Measurements from ENCODE around the gene CDAN1. TPM values are rescaled to one million over a fixed set of nuclear protein-coding genes. Genes with fewer than 3 reads are reported as not detected.
"Not testable (repeated sequence)": the region's sequence is repeated elsewhere in the genome, so short reads cannot be mapped to it uniquely, and the experiment has no call there.

The CDAN1 gene
- total RNA-seq, 1 experiment from 2014 or later: 9.5 TPM

GRCh38 chr15:42761813-42762212, 24.9 kb upstream of the CDAN1 start:
- peaks cover 14% of the 10 kb centered on the region for H3K36me3 Mint-ChIP-seq (ENCODE audit: insufficient read depth, unreplicated experiment)
- H3K27me3 Mint-ChIP-seq (ENCODE audit: insufficient read depth, unreplicated experiment); H3K4me1 Mint-ChIP-seq (ENCODE audit: insufficient read depth, unreplicated experiment); H3K27ac Mint-ChIP-seq (ENCODE audit: low read depth, unreplicated experiment); BruUV-seq (replicated peaks); intact Hi-C loops (cut with micrococcal nuclease); DNase-seq (ENCODE audit: unreplicated experiment); CTCF ChIA-PET; POLR2A ChIA-PET; H3K4me3 Mint-ChIP-seq (ENCODE audit: unreplicated experiment): not testable (repeated sequence)
- peaks cover 39% of the 10 kb centered on the region for H3K9me3 Mint-ChIP-seq (ENCODE audit: unreplicated experiment)

GRCh38 chr15:42760759-42761158, 23.8 kb upstream of the CDAN1 start:
- TF ChIP-seq CTCF (IDR thresholded peaks at IDR 0.05; ENCODE audit: unreplicated experiment): no peak
- no peaks in the 10 kb centered on the region for H3K27me3 Mint-ChIP-seq (ENCODE audit: insufficient read depth, unreplicated experiment)
- H3K9me3 Mint-ChIP-seq (ENCODE audit: unreplicated experiment): peaks cover 29% of the 10 kb centered on the region
- intact Hi-C loops (cut with micrococcal nuclease): no loop called here
- ChIA-PET POLR2A (no interaction called here), CTCF (interaction anchor here (0.7 kb wide), 1 partner anchor 21 kb away, joined by 3 read pairs; no protein-coding TSS in a partner anchor)
- no peak overlapping the region for H3K27ac Mint-ChIP-seq (ENCODE audit: low read depth, unreplicated experiment)
- DNase-seq (ENCODE audit: unreplicated experiment): no peak
- H3K36me3 Mint-ChIP-seq (ENCODE audit: insufficient read depth, unreplicated experiment): peaks cover 14% of the 10 kb centered on the region
- H3K4me3 Mint-ChIP-seq (ENCODE audit: unreplicated experiment): no peak overlapping the region
- BruUV-seq (replicated peaks): no TSS peak
- no peaks in the 10 kb centered on the region for H3K4me1 Mint-ChIP-seq (ENCODE audit: insufficient read depth, unreplicated experiment)

- Mint-ChIP-seq H3K27me3 (ENCODE audit: insufficient read depth, unreplicated experiment) (no peaks in the 10 kb centered on the region), H3K9me3 (ENCODE audit: unreplicated experiment) (peaks cover 21% of the 10 kb centered on the region), H3K4me1 (ENCODE audit: insufficient read depth, unreplicated experiment) (no peaks in the 10 kb centered on the region), H3K36me3 (ENCODE audit: insufficient read depth, unreplicated experiment) (peaks cover 14% of the 10 kb centered on the region), H3K4me3 (ENCODE audit: unreplicated experiment) (no peak overlapping the region), H3K27ac (ENCODE audit: low read depth, unreplicated experiment) (no peak overlapping the region)
- ChIA-PET POLR2A (no interaction called here), CTCF (interaction anchor here (0.6 to 1.4 kb wide), 2 partner anchors 43 to 168 kb away, joined by 3 to 8 read pairs; no protein-coding TSS in a partner anchor)
- BruUV-seq (replicated peaks): no TSS peak
- no peak for TF ChIP-seq CTCF (IDR thresholded peaks at IDR 0.05; ENCODE audit: unreplicated experiment)
- DNase-seq (ENCODE audit: unreplicated experiment): no peak
- intact Hi-C loops (cut with micrococcal nuclease): no loop called here
Measured at GRCh38 chr15:42759093-42759492, 22.2 kb upstream of the CDAN1 start.

GRCh38 chr15:42750306-42750705, 13.4 kb upstream of the CDAN1 start:
- peaks cover 31% of the 10 kb centered on the region for H3K36me3 Mint-ChIP-seq (ENCODE audit: insufficient read depth, unreplicated experiment)
- BruUV-seq (replicated peaks): no TSS peak
- intact Hi-C loops (cut with micrococcal nuclease): no loop called here
- POLR2A ChIA-PET: interaction anchor here (0.6 kb wide), 1 partner anchor 171 kb away, joined by 3 read pairs; no protein-coding TSS in a partner anchor
- H3K27me3 Mint-ChIP-seq (ENCODE audit: insufficient read depth, unreplicated experiment): no peaks in the 10 kb centered on the region
- no peak for TF ChIP-seq CTCF (IDR thresholded peaks at IDR 0.05; ENCODE audit: unreplicated experiment)
- no peak overlapping the region for H3K27ac Mint-ChIP-seq (ENCODE audit: low read depth, unreplicated experiment)
- CTCF ChIA-PET: interaction anchor here (0.6 to 0.7 kb wide), 2 partner anchors 400 to 1974 kb away, joined by 3 read pairs; no protein-coding TSS in a partner anchor
- H3K4me1 Mint-ChIP-seq (ENCODE audit: insufficient read depth, unreplicated experiment): no peaks in the 10 kb centered on the region
- DNase-seq (ENCODE audit: unreplicated experiment): no peak
- no peaks in the 10 kb centered on the region for H3K9me3 Mint-ChIP-seq (ENCODE audit: unreplicated experiment)
- H3K4me3 Mint-ChIP-seq (ENCODE audit: unreplicated experiment): no peak overlapping the region

- Mint-ChIP-seq H3K27me3 (ENCODE audit: insufficient read depth, unreplicated experiment) (no peaks in the 10 kb centered on the region), H3K9me3 (ENCODE audit: unreplicated experiment) (no peaks in the 10 kb centered on the region), H3K4me1 (ENCODE audit: insufficient read depth, unreplicated experiment) (no peaks in the 10 kb centered on the region), H3K4me3 (ENCODE audit: unreplicated experiment) (no peak overlapping the region), H3K27ac (ENCODE audit: low read depth, unreplicated experiment) (no peak overlapping the region), H3K36me3 (ENCODE audit: insufficient read depth, unreplicated experiment) (peaks cover 38% of the 10 kb centered on the region)
- no peak for TF ChIP-seq CTCF (IDR thresholded peaks at IDR 0.05; ENCODE audit: unreplicated experiment)
- ChIA-PET POLR2A (no interaction called here), CTCF (interaction anchor here (1.1 kb wide), 1 partner anchor 12 kb away, joined by 5 read pairs; no protein-coding TSS in a partner anchor)
- no TSS peak for BruUV-seq (replicated peaks)
- intact Hi-C loops (cut with micrococcal nuclease): no loop called here
- DNase-seq (ENCODE audit: unreplicated experiment): no peak
Measured at GRCh38 chr15:42749266-42749665, 12.3 kb upstream of the CDAN1 start.
